Smooth muscle cell of the brain vasculature (primary cell): ENCODE results near the gene SRC.

Experiments used
- DNase-seq: peaks from one replicate; pipeline ENCODE4 v3.0.0-alpha.2; 2012; ENCODE audit warnings: low read depth, low spot score

The SRC gene

DNA sequence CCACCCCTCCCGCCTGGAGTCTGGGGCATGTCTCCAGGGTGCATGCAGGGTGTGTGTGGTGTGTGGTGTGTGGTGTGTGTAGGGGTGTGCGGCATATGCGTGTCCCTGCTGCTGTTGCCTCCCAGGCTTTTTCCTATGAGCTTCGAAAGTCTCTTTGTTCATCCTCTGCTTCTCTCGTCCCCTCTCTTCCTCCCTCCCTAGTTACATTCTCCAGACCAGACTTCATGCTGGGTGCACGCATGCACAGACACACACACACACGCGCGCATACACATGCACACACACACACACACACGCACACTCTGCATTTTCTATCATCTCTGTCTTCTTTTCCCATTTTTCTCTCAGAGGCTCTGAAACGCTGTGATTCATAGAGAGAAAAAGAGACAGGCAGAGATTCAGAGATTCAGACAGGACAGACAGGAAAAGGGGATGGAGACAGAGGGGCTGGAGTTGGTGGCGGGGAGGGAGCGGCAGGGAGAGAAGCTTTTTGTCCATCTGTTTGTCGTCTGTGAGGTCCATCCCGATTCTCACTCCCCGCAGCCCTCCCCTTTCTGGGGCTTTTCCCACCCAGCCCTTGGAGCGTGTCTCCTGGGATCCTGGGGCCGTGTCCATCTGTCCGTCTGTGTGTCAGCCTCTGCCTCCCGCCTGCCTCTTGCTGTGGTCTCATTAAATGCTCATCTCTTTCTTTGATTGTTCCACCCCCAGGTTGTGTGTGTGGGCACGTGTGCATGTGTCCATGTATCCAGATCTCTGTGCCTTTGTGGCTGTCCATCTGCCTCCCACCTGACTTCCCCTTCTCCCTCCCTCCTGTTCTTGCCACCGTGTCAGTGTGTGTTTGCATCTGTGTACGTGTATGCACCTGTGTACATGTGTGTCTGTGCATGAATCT is 62.6 kb downstream of the SRC start:
- DNase-seq = no peak

DNA sequence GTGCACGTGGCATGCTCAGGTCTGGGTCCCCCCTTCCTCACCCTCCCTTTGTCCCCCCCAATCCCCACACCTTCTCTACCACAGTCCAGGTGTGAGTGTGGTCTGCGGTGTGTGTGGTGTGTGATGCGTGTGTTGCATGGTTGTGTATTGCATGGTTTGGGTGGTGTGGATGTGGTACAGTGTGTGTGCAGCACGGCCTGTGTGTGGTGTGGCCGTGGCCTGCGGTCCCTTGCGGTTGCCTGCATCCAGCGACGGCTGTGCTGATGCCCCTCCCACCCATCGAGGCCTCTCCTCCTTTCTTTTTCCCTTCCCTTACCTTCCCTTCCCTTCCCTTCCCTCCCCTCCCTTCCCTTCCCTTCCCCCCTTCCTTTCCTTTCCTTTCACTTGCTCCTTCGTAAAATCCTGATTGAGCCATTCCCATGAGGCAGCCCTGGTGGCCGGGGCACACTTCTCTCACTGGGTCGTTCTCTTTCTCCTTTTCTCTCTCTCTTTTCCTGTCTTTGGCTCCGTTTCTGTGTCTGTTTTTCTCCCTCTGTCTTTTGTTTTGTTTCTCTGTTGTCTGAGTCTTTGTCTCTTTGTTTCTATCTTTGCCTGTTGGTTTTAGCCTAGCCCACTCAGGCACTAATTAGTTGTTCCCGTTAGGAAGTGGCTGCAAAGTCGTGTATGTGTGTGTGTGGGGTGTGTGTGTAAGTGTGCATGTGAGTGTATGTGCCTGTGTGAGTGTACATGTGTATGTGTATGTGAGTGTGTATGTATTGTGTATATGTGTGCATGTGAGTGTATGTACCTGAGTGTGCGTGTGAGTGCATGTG is 65.7 kb downstream of the SRC start:
- DNase-seq = no peak

DNA sequence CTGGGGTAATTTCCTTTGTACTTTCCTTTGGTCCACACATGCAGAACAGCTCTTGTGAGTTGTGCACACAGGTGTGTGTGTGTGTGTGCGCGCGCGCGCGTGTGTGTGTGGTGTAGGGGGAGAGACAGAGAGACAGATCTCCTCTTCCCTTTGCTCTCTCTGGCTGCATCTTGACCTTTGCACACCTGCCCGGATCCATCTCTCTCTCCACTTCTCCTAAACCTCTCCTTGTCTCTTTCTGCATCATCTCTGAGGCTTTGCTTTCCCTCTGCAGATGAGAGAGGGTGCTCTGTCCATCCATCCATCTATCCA is 67.0 kb downstream of the SRC start:
- no peak for DNase-seq

- no peak for DNase-seq
Measured at GRCh38 chr20:37413379-37413778, 67.4 kb downstream of the SRC start.

DNA sequence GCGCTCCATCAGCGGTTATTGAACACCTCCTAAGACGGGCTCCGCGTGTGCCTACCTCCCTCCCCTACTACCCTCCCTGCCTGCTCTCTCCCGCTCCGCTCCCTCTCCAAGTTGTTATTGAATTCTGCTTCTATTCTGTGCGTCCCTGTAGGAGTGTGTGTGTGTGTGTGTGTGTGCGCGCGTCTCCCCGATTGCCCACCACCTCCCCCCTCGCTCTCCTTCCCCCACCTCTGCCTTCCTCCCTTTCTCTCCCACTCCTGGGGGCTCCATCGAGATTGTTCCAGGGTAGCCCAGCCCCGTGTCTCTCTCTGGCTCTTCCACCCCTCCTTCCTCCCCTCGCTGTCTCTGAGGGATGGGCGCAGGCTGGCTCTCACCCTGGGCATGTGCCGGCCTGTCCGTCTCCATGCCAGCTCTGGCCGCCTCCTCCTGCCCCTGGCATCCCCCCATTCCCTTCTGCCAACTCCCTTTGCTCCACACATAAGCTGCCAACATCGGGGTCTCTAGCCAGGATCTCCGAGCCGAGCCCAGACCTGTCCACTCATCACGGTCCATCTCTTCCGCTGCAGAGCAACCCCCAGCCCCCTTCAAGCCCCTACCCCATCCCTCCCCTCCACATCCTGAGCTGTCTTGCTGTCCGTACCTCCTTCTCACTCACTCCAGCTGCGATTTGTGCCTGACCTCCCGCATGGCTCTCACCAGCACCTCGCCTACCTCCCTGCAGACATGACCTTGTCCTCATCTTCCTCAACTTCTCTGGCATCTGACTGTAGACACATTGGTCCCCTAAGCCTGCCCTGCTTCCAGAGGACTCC is 68.5 kb downstream of the SRC start:
- no peak for DNase-seq

DNA sequence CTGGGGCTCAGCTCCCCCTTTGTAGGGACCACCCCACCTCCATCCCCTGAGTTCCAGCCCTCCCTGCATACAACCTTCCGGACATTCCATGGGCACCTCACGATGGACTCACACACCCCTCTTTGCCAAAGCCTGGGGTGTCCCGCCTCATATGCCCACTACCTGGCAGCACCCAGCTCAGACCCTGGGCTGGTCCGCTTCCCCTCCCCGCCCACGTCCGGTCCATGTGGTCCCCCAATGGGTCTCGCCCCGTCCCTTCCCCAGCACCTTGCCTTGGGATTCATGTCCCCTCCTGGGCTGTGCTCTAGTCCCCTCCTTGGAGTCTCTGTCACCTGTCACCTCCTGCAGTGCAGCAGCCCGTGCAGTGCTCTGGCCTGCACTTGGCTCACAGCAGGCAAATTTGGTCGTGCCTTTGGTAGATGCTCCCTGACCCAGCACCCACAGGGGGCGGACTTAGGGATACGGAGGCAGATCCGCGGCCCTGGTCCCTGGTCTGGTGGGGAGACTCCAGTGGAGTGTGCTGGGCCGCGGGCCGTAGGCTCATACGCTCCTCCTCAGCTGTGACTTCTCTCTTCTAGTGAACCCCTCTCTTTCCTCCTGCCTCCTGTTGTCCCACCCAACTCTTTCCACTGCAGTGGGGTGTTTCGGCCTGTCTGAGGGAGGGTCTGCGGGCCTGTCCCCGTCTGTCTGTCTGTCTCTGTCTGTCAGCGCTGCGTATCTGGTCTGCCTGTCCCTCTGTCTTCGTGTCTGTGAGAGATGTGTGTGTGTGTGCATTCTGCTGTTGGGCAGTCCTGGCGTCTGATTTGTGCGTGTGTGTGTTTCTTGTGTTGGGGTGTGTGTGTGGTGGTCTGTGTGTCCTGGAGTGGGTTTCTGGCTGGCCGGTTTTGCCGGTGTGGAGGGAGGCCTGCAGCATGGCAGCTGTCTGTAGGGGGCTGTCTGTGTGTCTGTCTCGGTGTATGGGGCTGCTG is 69.5 kb downstream of the SRC start:
- no peak for DNase-seq

DNA sequence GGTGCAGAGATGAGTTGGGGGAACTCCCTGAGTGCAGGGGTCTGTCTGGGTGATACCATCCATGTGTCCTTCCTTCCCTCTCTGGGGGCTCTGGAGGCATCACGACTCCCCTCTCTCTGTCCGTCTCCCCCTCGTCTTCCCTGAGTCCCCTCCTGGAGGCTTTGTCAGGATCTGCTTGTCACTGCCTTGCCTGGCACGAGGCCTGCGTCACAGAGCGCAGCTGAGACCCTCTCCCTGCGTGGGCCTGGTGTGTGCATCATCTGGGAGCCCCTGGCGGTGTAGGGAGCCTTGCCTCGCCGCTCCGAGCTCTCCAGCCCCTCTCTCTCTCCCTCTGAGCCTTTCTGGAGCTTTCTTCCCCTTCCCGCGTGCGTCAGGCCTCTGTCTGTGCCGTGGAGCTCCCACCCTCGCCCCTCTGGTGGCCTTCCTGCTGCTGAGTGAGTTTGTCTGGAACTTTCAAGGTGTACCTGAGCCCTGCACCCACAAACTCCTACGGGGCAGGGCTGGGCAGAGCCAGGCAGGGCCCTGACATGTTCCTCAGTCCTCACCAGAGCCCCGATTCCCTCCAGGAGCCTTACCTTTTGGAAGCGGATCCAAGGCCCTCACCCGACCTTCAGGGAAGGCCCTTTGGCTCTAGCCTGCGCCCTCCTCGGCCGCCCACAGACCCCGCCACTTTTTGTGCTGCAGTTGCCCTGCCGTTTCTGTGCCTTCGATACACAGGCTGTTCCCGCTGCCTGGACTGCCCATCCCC is 70.3 kb downstream of the SRC start:
- no peak for DNase-seq

- DNase-seq = no peak
Measured at GRCh38 chr20:37416848-37417616, 71.1 kb downstream of the SRC start.

- no peak for DNase-seq
Measured at GRCh38 chr20:37417617-37418467, 71.9 kb downstream of the SRC start.

DNA sequence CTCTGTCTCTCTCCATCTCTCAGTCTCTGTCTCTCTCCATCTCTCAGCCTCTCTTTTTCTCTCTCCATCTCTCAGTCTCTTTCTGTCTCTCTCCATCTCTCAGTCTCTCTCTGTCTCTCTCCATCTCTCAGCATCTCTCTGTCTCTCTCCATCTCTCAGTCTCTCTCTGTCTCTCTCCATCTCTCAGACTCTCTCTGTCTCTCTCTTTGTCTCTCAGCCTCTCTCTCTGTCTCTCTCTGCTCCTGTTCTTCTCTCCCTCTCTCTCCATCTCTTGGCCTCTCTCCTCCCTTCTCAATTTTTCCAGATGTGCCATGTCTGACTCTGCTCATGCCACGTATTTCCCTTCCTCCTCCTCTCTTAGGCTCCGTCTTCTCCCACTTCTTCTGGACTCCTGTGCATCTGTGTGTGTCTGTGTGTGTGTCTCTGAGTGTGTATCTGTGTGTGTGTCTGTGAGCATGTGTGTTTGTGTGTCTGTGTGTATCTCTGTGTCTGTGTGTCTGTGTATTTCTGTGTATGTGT is 72.7 kb downstream of the SRC start:
- no peak for DNase-seq

GRCh38 chr20:37419307-37419706 is 73.4 kb downstream of the SRC start:
- DNase-seq = no peak

- no peak for DNase-seq
Measured at GRCh38 chr20:37419774-37420542, 74.0 kb downstream of the SRC start.

DNA sequence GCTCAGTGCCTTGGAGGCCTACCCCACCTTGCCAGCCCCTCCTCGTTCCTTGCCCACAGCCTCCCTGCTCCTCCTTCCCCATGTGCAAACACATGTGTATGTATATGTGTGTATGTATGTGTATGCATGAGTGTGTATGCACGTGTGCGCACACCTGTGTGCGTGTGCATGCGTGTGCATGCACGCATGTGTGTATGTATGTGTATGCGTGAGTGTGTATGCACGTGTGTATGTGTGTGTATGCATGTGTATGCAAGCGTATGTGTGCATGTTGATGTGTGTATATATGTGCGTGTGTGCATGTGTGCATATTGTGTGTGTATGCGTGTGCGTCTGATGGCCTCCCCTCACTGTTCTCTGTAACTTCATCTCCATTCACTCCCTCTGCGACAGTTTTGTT is 74.7 kb downstream of the SRC start:
- DNase-seq = no peak

DNA sequence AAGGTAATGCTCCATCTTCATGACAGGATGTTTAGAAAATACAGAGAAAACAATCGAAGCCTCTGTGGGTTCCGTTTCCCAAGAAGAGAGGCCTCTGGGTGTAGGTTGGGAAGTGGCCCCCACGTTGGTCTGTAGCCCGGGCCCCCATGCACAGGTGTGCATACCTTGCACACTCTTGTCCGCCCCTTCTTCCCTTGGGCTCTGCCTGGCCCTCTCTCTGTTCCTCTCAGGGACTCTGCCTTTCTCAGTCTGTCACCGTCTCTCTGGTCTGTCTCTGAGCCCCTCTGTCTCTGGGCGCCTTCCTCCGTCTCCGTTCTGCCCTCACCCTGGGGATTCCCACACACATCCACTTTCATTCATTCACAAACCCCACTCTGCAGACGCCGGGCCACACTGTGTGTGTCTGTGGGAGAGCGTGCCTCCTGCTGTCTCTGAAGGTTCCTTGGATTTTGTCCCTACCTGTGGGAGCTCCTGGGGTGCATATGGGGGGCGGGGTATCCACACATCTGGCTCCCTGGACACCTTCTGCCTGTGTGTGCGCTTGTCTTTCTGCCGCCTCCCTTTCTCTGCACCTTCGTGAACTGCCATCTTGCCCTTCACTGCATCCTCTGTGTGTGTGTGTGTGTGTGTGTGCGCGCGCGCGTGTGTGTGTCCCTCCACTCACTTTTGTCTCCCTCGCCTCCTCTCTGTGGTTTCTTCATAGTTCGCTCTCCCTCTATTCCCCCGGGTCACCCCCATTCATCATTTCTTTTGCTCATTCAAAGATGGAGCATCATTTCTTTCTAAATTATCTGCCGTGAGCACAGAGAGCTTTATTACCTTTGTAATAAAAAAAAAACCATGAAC is 75.3 kb downstream of the SRC start:
- no peak for DNase-seq

DNA sequence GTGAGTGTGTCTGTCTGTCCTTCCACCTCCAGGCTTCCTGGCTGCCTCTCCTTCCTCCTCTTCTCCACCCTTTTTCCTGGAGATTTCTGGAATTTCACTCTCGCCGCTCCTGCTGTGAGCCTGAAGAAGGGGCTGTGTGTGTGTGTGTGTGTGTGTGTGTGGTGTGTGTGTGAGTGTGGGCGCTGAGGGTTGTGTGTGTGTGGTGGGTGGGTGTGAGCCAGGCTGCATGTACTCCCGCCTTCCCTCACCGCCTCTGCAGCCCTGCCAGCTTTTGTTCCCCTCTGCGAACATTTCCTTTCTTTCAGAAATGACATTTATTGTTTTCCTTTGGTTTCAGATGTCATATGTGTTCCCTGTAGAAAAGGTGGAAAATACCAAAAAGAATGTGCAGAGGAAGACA is 76.0 kb downstream of the SRC start:
- DNase-seq = no peak

DNA sequence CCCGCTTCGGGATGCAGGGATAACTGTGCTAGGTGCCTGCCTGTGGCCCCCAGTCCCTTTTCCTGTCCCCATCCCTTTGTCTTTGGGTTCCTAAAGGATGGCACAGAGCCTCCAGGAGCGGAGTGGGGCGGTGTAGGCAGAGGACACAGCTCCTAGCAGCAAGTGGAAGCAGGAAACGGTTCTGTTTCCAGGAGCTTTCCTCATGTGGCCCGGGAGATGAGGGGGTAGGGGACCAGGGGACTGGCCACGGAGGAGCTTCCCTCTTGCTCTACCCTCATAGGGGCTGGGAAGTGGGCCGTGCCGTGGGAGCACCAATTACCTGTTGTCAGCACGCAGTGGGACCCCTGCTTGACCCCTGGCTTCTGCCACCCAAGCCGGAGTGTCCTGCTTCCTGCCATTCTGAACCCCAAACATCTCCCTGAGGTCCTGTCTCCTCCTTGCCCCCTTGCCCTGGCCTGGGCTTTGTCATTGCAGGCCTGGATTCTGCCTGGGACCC is 76.9 kb downstream of the SRC start:
- DNase-seq = no peak
